ENCODE results near the gene CEP112.

- TF ChIP-seq, protein P1, sequence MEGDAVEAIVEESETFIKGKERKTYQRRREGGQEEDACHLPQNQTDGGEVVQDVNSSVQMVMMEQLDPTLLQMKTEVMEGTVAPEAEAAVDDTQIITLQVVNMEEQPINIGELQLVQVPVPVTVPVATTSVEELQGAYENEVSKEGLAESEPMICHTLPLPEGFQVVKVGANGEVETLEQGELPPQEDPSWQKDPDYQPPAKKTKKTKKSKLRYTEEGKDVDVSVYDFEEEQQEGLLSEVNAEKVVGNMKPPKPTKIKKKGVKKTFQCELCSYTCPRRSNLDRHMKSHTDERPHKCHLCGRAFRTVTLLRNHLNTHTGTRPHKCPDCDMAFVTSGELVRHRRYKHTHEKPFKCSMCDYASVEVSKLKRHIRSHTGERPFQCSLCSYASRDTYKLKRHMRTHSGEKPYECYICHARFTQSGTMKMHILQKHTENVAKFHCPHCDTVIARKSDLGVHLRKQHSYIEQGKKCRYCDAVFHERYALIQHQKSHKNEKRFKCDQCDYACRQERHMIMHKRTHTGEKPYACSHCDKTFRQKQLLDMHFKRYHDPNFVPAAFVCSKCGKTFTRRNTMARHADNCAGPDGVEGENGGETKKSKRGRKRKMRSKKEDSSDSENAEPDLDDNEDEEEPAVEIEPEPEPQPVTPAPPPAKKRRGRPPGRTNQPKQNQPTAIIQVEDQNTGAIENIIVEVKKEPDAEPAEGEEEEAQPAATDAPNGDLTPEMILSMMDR (IDR thresholded peaks at IDR 0.05; ENCODE audit: control extremely low read depth in 1 of 3, insufficient read depth in 1 of 3, low read depth in 1 of 3, low read length in 3 of 3) = no peak
- no peak for TF ChIP-seq POLR2A (IDR thresholded peaks at IDR 0.05; ENCODE audit: control extremely low read depth in 1 of 2, low read depth in 2 of 2, low read length in 2 of 2)
- no peak for TF ChIP-seq NANOG (IDR thresholded peaks at IDR 0.05; ENCODE audit: insufficient read depth, low read depth, low read length, poor library complexity, severe bottlenecking)
- TF ChIP-seq CHD2 (IDR thresholded peaks at IDR 0.05; ENCODE audit: low read length) = no peak
- TF ChIP-seq RAD21 (IDR thresholded peaks at IDR 0.05 in 1 of 2, conservative IDR thresholded peaks at IDR 0.05 in 1 of 2; ENCODE audit: low read depth in 2 of 2, low read length in 2 of 2) = no peak
- no peak for TF ChIP-seq JUND (IDR thresholded peaks at IDR 0.05; ENCODE audit: low read length)
- no peak for TF ChIP-seq GABPA (IDR thresholded peaks at IDR 0.05; ENCODE audit: borderline replicate concordance, insufficient read depth, low read length)
Measured at GRCh38 chr17:65633988-65634387, 557.9 kb downstream of the CEP112 start.

All from H1 (cell line).